HCT116 (cell line): ENCODE results near the gene ING4. TPM values are rescaled to one million over a fixed set of nuclear protein-coding genes. Genes with fewer than 3 reads are reported as not detected.

ENCODE experiments used
- ATAC-seq: fragments of 200-7000 bp; cut with Tn5 transposase; 2 replicates; pipeline ENCODE4 v1.9.1; 2020; ENCODE audit warnings: mild to moderate bottlenecking, moderate library complexity
- BruUV-seq: library from RNA; stranded (reverse); fragments of 400-500 nt; replicated peaks from 2 replicates; lab custom pipeline; 2021; lab: Mats Ljungman, UMichigan
- CTCF ChIA-PET: fragments of 300-600 bp; sonication (Branson Sonifier 250); formaldehyde crosslinking; loops from one replicate; lab custom pipeline; 2021; ENCODE audit warnings: antibody characterized with exemption; lab: Charles Lee
- POLR2A ChIA-PET: fragments of 300-600, 350-600 bp; sonication (Branson Sonifier 250); formaldehyde crosslinking; loops from one replicate; lab custom pipeline; 2021; ENCODE audit warnings: antibody characterized with exemption; lab: Charles Lee
- RAD21 ChIA-PET, 2 experiments: fragments of 300-600 bp; sonication (Branson Sonifier 250); formaldehyde crosslinking; loops; one replicate each; lab custom pipeline; 2023; ENCODE audit warnings: low total read pairs in 2 of 2; ENCODE audit not compliant: uncharacterized antibody in 2 of 2, unreplicated experiment in 2 of 2, low non-redundant PET in 1 of 2; lab: Charles Lee
- DNase-seq: peaks from one replicate; pipeline ENCODE4 v3.0.0-alpha.2; 2010; ENCODE audit warnings: low read depth, low spot score
- H2AFZ ChIP-seq: fragments of 200-600 bp; shearing (Covaris generic), sonication (generic); 2 replicates; pipeline ENCODE4 v1.6.1; 2017; ENCODE audit warnings: low read depth, mixed run types, mixed read lengths, antibody characterized with exemption, low read length; ENCODE audit not compliant: poor library complexity, severe bottlenecking
- H3K27ac ChIP-seq: 2 replicates; pipeline ENCODE4 v1.5.1; 2012; ENCODE audit warnings: low read depth, low read length
- H3K27me3 ChIP-seq: fragments of 200-600 bp; sonication (generic); 2 replicates; pipeline ENCODE4 v1.6.1; 2016; ENCODE audit warnings: mixed run types, low read length, mixed read lengths; ENCODE audit not compliant: insufficient read depth
- H3K36me3 ChIP-seq, 2 experiments: fragments of 200-500 bp in 1 of 2; fragments of 200-600 bp in 1 of 2; sonication (Bioruptor generic) in 1 of 2; sonication (generic) in 1 of 2; 2 replicates each; pipeline versions ENCODE4 v1.5.1 to v1.6.1; 2014 to 2016; ENCODE audit warnings: low read length in 2 of 2, inconsistent platforms in 1 of 2, mixed read lengths in 1 of 2, mixed run types in 1 of 2; ENCODE audit not compliant: insufficient read depth in 2 of 2, control insufficient read depth in 1 of 2
- H3K4me1 ChIP-seq, 2 experiments: fragments of 200-600 bp in 1 of 2; sonication (generic) in 1 of 2; 2 replicates each; pipeline versions ENCODE4 v1.5.1 to v1.6.1; 2012 to 2017; ENCODE audit warnings: low read length in 2 of 2, inconsistent platforms in 1 of 2, mild to moderate bottlenecking in 1 of 2, mixed read lengths in 1 of 2, mixed run types in 1 of 2, moderate library complexity in 1 of 2; ENCODE audit not compliant: insufficient read depth in 2 of 2, control insufficient read depth in 1 of 2
- H3K4me2 ChIP-seq: fragments of 200-600 bp; sonication (generic); 2 replicates; pipeline ENCODE4 v1.6.1; 2017; ENCODE audit warnings: mixed run types, low read length, mixed read lengths
- H3K4me3 ChIP-seq, 2 experiments: fragments of 200-600 bp in 1 of 2; sonication (generic) in 1 of 2; replicated peaks in 1 of 2; 2 replicates each; pipeline ENCODE4 v1.5.1; 2011 to 2016; ENCODE audit warnings: low read length in 2 of 2, control low read depth in 1 of 2, low read depth in 1 of 2, mild to moderate bottlenecking in 1 of 2, mixed read lengths in 1 of 2, mixed run types in 1 of 2
- H3K79me2 ChIP-seq: fragments of 200-600 bp; sonication (generic); 2 replicates; pipeline ENCODE4 v1.6.1; 2017; ENCODE audit warnings: mild to moderate bottlenecking, mixed run types, low read length, moderate library complexity, mixed read lengths; ENCODE audit not compliant: insufficient read depth
- H3K9ac ChIP-seq: fragments of 200-600 bp; sonication (generic); 2 replicates; pipeline ENCODE4 v1.6.1; 2016; ENCODE audit warnings: low read length, mixed read lengths
- H3K9me2 ChIP-seq: fragments of 200-600 bp; sonication (generic), shearing (Covaris generic); 2 replicates; pipeline ENCODE4 v1.6.1; 2017; ENCODE audit warnings: mixed run types, mild to moderate bottlenecking, moderate library complexity; ENCODE audit not compliant: insufficient read depth
- H3K9me3 ChIP-seq, 2 experiments: fragments of 200-500 bp in 1 of 2; fragments of 200-600 bp in 1 of 2; sonication (Bioruptor generic) in 1 of 2; sonication (generic) in 1 of 2; 2 replicates each; pipeline ENCODE4 v1.6.1; 2014 to 2017; ENCODE audit warnings: low read length in 2 of 2, mixed read lengths in 2 of 2, inconsistent platforms in 1 of 2, low read depth in 1 of 2, mild to moderate bottlenecking in 1 of 2, mixed run types in 1 of 2, moderate library complexity in 1 of 2; ENCODE audit not compliant: control insufficient read depth in 1 of 2, insufficient read depth in 1 of 2
- H4K20me1 ChIP-seq: fragments of 200-600 bp; sonication (generic), shearing (Covaris generic); 2 replicates; pipeline ENCODE4 v1.6.1; 2017; ENCODE audit warnings: mixed run types, mild to moderate bottlenecking, moderate library complexity; ENCODE audit not compliant: insufficient read depth
- CEBPB ChIP-seq: IDR thresholded peaks from 2 replicates; pipeline ENCODE4 v1.6.1; 2012; ENCODE audit warnings: low read depth
- ZNF274 ChIP-seq: fragments of 200-500 bp; sonication (Bioruptor generic); IDR thresholded peaks from 2 replicates; pipeline ENCODE4 v1.6.1; 2014; ENCODE audit warnings: mild to moderate bottlenecking, low read depth, low read length, inconsistent platforms
- intact Hi-C: fragments of 100-400 bp; cut with micrococcal nuclease; formaldehyde crosslinking; loops from 2 replicates; pipeline ENCODE4 v1.10.0; 2022
- total RNA-seq: library from RNA; stranded (reverse); gene quantifications from one replicate; pipeline ENCODE4 v1.2.1, GENCODE V29; 2021; ENCODE audit not compliant: unreplicated experiment
- TF ChIP-seq, protein P1 (sequence below): IDR thresholded peaks from 2 replicates; pipeline ENCODE4 v1.6.1; 2011; ENCODE audit warnings: mild to moderate bottlenecking, low read length, moderate library complexity; ENCODE audit not compliant: insufficient replicate concordance; ENCODE audit errors: extremely low read depth
- TF ChIP-seq, protein P2 (sequence below): IDR thresholded peaks from 2 replicates; pipeline ENCODE4 v1.6.1; 2012; ENCODE audit warnings: low read depth
- TF ChIP-seq, protein P3 (sequence below): IDR thresholded peaks from 2 replicates; pipeline ENCODE4 v1.6.1; 2012

The ING4 gene
- total RNA-seq, 1 experiment from 2014 or later: 17.9 TPM

DNA sequence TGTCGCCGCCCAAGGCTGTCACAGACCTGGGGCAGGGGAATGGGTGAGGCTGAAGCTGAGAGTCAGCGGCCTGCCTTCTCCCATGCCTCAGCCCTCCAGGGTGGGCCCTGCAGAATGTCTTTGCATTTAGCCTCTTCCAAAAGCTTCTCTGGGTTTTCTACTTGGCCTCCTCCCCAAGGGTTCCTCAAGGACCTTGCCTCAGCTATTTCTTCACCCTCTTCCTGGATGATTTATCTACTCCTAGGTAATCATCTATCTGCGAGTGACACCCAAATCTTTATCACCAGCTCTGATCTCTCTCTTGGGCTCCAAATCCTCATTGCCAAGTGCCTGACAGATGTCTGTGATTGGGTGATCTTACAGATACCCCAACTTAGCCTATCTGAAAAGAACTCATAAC is 22.4 kb downstream of the ING4 start:
- no peaks in the 10 kb centered on the region for H3K79me2 ChIP-seq
- RAD21 ChIA-PET: no interaction called here

GRCh38 chr12:6639151-6639801 is 23.6 kb downstream of the ING4 start:
- no peak overlapping the region for H3K9ac ChIP-seq
- ATAC-seq (no peak), DNase-seq (no peak)
- ChIA-PET CTCF (no interaction called here), POLR2A (no interaction called here), RAD21 (no interaction called here)
- H3K4me1 ChIP-seq: peaks cover 11 to 20% of the 10 kb centered on the region in 2 experiments
- H3K4me2 ChIP-seq: no peak overlapping the region
- H3K27me3 ChIP-seq: peaks cover 6% of the 10 kb centered on the region; the same call in 1 of the 2 replicates
- no peaks in the 10 kb centered on the region for H3K79me2 ChIP-seq
- intact Hi-C loops: no loop called here
- no peaks in the 10 kb centered on the region for H3K9me2 ChIP-seq
- H2AFZ ChIP-seq: no peak overlapping the region
- H3K27ac ChIP-seq: no peak overlapping the region
- H3K36me3 ChIP-seq: no peaks in the 10 kb centered on the region
- no peaks in the 10 kb centered on the region for H4K20me1 ChIP-seq
- TF ChIP-seq ZNF274 (no peak), CEBPB (no peak)
- TF ChIP-seq, protein P1, sequence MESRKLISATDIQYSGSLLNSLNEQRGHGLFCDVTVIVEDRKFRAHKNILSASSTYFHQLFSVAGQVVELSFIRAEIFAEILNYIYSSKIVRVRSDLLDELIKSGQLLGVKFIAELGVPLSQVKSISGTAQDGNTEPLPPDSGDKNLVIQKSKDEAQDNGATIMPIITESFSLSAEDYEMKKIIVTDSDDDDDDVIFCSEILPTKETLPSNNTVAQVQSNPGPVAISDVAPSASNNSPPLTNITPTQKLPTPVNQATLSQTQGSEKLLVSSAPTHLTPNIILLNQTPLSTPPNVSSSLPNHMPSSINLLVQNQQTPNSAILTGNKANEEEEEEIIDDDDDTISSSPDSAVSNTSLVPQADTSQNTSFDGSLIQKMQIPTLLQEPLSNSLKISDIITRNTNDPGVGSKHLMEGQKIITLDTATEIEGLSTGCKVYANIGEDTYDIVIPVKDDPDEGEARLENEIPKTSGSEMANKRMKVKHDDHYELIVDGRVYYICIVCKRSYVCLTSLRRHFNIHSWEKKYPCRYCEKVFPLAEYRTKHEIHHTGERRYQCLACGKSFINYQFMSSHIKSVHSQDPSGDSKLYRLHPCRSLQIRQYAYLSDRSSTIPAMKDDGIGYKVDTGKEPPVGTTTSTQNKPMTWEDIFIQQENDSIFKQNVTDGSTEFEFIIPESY: no peak
- TF ChIP-seq, protein P2, sequence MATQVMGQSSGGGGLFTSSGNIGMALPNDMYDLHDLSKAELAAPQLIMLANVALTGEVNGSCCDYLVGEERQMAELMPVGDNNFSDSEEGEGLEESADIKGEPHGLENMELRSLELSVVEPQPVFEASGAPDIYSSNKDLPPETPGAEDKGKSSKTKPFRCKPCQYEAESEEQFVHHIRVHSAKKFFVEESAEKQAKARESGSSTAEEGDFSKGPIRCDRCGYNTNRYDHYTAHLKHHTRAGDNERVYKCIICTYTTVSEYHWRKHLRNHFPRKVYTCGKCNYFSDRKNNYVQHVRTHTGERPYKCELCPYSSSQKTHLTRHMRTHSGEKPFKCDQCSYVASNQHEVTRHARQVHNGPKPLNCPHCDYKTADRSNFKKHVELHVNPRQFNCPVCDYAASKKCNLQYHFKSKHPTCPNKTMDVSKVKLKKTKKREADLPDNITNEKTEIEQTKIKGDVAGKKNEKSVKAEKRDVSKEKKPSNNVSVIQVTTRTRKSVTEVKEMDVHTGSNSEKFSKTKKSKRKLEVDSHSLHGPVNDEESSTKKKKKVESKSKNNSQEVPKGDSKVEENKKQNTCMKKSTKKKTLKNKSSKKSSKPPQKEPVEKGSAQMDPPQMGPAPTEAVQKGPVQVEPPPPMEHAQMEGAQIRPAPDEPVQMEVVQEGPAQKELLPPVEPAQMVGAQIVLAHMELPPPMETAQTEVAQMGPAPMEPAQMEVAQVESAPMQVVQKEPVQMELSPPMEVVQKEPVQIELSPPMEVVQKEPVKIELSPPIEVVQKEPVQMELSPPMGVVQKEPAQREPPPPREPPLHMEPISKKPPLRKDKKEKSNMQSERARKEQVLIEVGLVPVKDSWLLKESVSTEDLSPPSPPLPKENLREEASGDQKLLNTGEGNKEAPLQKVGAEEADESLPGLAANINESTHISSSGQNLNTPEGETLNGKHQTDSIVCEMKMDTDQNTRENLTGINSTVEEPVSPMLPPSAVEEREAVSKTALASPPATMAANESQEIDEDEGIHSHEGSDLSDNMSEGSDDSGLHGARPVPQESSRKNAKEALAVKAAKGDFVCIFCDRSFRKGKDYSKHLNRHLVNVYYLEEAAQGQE: no peak
- no peak overlapping the region for H3K4me3 ChIP-seq
- peaks cover 0 to 5% of the 10 kb centered on the region in 2 experiments; a peak in 1 of 4 replicates for H3K9me3 ChIP-seq
- no TSS peak for BruUV-seq

More for the DNA sequence above, 22.4 kb downstream of the ING4 start:
- TF ChIP-seq, protein P3, sequence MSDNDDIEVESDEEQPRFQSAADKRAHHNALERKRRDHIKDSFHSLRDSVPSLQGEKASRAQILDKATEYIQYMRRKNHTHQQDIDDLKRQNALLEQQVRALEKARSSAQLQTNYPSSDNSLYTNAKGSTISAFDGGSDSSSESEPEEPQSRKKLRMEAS: no peak
- TF ChIP-seq, all 23 proteins: peak for 0
- BruUV-seq: no TSS peak
- H3K4me1 ChIP-seq: peaks cover 8 to 14% of the 10 kb centered on the region in 2 experiments
- H3K36me3 ChIP-seq: no peaks in the 10 kb centered on the region
- ChIA-PET POLR2A (interaction anchor here (0.6 kb wide), 1 partner anchor 49 kb away, joined by 3 read pairs; the partner anchor contains the start of gene ZNF384), CTCF (no interaction called here)
- H3K4me3 ChIP-seq: no peak overlapping the region
- ATAC-seq (no peak), DNase-seq (no peak)
- H3K27me3 ChIP-seq: peaks cover 6% of the 10 kb centered on the region; the same call in 1 of the 2 replicates
- H3K9me3 ChIP-seq: peaks cover 0 to 10% of the 10 kb centered on the region in 2 experiments; a peak in 1 of 4 replicates
- H2AFZ ChIP-seq: no peak overlapping the region
- no peak overlapping the region for H3K27ac ChIP-seq
- no peaks in the 10 kb centered on the region for H3K9me2 ChIP-seq
- no peaks in the 10 kb centered on the region for H4K20me1 ChIP-seq
- intact Hi-C loops: no loop called here
- H3K9ac ChIP-seq: no peak overlapping the region
- no peak overlapping the region for H3K4me2 ChIP-seq
